ENCODE results near the gene PILRA.

DNA sequence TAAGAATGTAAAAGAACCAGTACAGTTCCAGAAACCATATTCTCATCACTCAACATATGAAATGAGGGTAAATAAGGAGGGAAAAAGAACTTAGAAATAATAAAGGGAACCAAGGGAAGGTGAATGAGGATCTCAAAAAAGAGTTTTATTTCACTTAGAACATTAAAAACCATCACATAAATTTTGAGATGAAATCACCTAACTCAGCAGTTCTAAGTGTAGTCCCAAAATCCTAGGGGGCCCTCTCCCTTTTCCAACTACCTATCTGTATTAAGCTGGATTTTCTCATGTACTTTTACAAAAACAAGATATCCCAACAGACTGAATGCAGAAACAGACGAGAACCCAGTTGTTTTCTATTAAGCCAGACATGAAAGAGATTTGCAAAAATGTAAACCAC is 52.1 kb downstream of the PILRA start:
- TF ChIP-seq, protein P1, sequence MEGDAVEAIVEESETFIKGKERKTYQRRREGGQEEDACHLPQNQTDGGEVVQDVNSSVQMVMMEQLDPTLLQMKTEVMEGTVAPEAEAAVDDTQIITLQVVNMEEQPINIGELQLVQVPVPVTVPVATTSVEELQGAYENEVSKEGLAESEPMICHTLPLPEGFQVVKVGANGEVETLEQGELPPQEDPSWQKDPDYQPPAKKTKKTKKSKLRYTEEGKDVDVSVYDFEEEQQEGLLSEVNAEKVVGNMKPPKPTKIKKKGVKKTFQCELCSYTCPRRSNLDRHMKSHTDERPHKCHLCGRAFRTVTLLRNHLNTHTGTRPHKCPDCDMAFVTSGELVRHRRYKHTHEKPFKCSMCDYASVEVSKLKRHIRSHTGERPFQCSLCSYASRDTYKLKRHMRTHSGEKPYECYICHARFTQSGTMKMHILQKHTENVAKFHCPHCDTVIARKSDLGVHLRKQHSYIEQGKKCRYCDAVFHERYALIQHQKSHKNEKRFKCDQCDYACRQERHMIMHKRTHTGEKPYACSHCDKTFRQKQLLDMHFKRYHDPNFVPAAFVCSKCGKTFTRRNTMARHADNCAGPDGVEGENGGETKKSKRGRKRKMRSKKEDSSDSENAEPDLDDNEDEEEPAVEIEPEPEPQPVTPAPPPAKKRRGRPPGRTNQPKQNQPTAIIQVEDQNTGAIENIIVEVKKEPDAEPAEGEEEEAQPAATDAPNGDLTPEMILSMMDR (IDR thresholded peaks at IDR 0.05) = no peak
- TF ChIP-seq POLR2A (IDR thresholded peaks at IDR 0.05) = no peak
